Measurements from ENCODE around the gene UNC13B.

GRCh38 chr9:35277628-35278359 lies 116.0 kb downstream of the UNC13B start:
- TF ChIP-seq REST (IDR thresholded peaks at IDR 0.05; ENCODE audit: insufficient read depth in 1 of 2, low read depth in 2 of 2, low read length in 2 of 2) (no peak), POLR2AphosphoS5 (IDR thresholded peaks at IDR 0.05; ENCODE audit: low read depth, low read length) (no peak), TAF1 (IDR thresholded peaks at IDR 0.05; ENCODE audit: borderline replicate concordance, insufficient read depth, low read length) (no peak), SIN3A (IDR thresholded peaks at IDR 0.05; ENCODE audit: borderline replicate concordance, insufficient read depth, low read length) (no peak)
